HepG2 (cell line): Measurements from ENCODE around the gene PNO1. TPM values are rescaled to one million over a fixed set of nuclear protein-coding genes. Genes with fewer than 3 reads are reported as not detected.
A peak's percentile ranks its signal among the peaks of the same experiment; 100 is the strongest.

Experiments
- ARNT ChIP-seq: fragments of 450-650 bp; IDR thresholded peaks from 2 replicates; pipeline ENCODE4 v1.6.1; 2017
- ASH2L ChIP-seq: fragments of 300-600, 200-600 bp; sonication (generic); IDR thresholded peaks from 2 replicates; pipeline ENCODE4 v1.7.0; 2017; ENCODE audit warnings: low read depth, mild to moderate bottlenecking, moderate library complexity, mixed read lengths, low read length; ENCODE audit not compliant: insufficient read length
- DMTF1 ChIP-seq: sonication (generic); formaldehyde crosslinking; IDR thresholded peaks from 2 replicates; pipeline ENCODE4 v1.4.0; 2020; ENCODE audit warnings: mild to moderate bottlenecking, missing genetic modification reagents
- HIC2 ChIP-seq: sonication (generic); formaldehyde crosslinking; IDR thresholded peaks from 2 replicates; pipeline ENCODE4 v1.9.0; 2022; ENCODE audit warnings: low read depth, missing genetic modification reagents
- NR2F2 ChIP-seq: IDR thresholded peaks from 2 replicates; pipeline ENCODE4 v1.6.1; 2012; ENCODE audit warnings: low read depth, inconsistent platforms, borderline replicate concordance
- PAX8 ChIP-seq: sonication (generic); formaldehyde crosslinking; IDR thresholded peaks from 2 replicates; pipeline ENCODE4 v1.8.0; 2022; ENCODE audit warnings: mild to moderate bottlenecking, missing genetic modification reagents, borderline replicate concordance
- SALL2 ChIP-seq: sonication (generic); formaldehyde crosslinking; IDR thresholded peaks from 2 replicates; pipeline ENCODE4 v1.8.1; 2023; ENCODE audit warnings: mild to moderate bottlenecking, missing genetic modification reagents, inconsistent platforms
- STAG1 ChIP-seq: sonication (generic); formaldehyde crosslinking; IDR thresholded peaks from 2 replicates; pipeline ENCODE4 v1.4.0; 2020; ENCODE audit warnings: missing genetic modification reagents
- ZBTB39 ChIP-seq: sonication (generic); formaldehyde crosslinking; IDR thresholded peaks from 2 replicates; pipeline ENCODE4 v1.5.0; 2020; ENCODE audit warnings: missing genetic modification reagents
- ZGPAT ChIP-seq: IDR thresholded peaks from 2 replicates; pipeline ENCODE4 v1.6.1; 2016; ENCODE audit warnings: mild to moderate bottlenecking
- ZNF274 ChIP-seq: sonication (generic); formaldehyde crosslinking; IDR thresholded peaks from 2 replicates; pipeline ENCODE4 v1.5.1; 2020; ENCODE audit warnings: mild to moderate bottlenecking, missing genetic modification reagents
- ZNF292 ChIP-seq: sonication (generic); formaldehyde crosslinking; IDR thresholded peaks from 2 replicates; pipeline ENCODE4 v1.8.1; 2022; ENCODE audit warnings: mild to moderate bottlenecking, low read depth, missing genetic modification reagents, borderline replicate concordance
- ZNF367 ChIP-seq: sonication (generic); formaldehyde crosslinking; IDR thresholded peaks from 2 replicates; pipeline ENCODE4 v1.4.0; 2020; ENCODE audit warnings: missing genetic modification reagents, borderline replicate concordance
- ZNF770 ChIP-seq: sonication (generic); formaldehyde crosslinking; IDR thresholded peaks from 2 replicates; pipeline ENCODE4 v1.5.0; 2020; ENCODE audit warnings: mild to moderate bottlenecking, missing genetic modification reagents
- ZNF839 ChIP-seq: sonication (generic); formaldehyde crosslinking; IDR thresholded peaks from 2 replicates; pipeline ENCODE4 v1.4.0; 2020; ENCODE audit warnings: missing genetic modification reagents, mild to moderate bottlenecking, borderline replicate concordance
- ZNF891 ChIP-seq: sonication (generic); formaldehyde crosslinking; IDR thresholded peaks from 2 replicates; pipeline ENCODE4 v1.5.0; 2020; ENCODE audit warnings: mild to moderate bottlenecking, missing genetic modification reagents
- polyA plus RNA-seq, 8 experiments: library from polyadenylated mRNA; depleted of rRNA in 3 of 8; stranded (reverse) in 7 of 8; unstranded in 1 of 8; fragments of >200 nt; fragmentation: Illumina TruSeq in 4 of 8; extraction: Trizol in 4 of 8; gene quantifications; 2 replicates each; pipeline versions ENCODE4 v1.2.1 to v1.2.3, GENCODE V29; 2011 to 2016; ENCODE audit warnings: low read depth in 4 of 8, missing spikeins in 1 of 8, mixed read lengths in 1 of 8; ENCODE audit not compliant: insufficient read depth in 1 of 8
- total RNA-seq, 5 experiments: library from RNA; depleted of rRNA; stranded (reverse); fragments of >200 nt; fragmentation: Illumina TruSeq; extraction: Trizol; gene quantifications; 2 replicates each; pipeline ENCODE4 v1.2.3, GENCODE V29; 2016; ENCODE audit warnings: low read depth in 1 of 5

The PNO1 gene
- total and polyA plus RNA-seq, 2 of the 13 experiments (the other 11 are each of a cell fraction or from before 2014, with no cell fraction given), result 12.8 to 48.5 TPM

- no peak for TF ChIP-seq ZBTB39
- TF ChIP-seq ZNF770 (CRISPR knock-in tag), result no peak
- TF ChIP-seq ASH2L, result peak; percentile 37
- no peak for TF ChIP-seq DMTF1 (CRISPR knock-in tag)
- TF ChIP-seq ARNT, result no peak
- TF ChIP-seq STAG1 (CRISPR knock-in tag), result peak; percentile 96
- TF ChIP-seq SALL2 (CRISPR knock-in tag), result no peak
- no peak for TF ChIP-seq HIC2 (CRISPR knock-in tag)
- TF ChIP-seq ZNF839, result no peak
- TF ChIP-seq ZNF367 (CRISPR knock-in tag), result no peak
- TF ChIP-seq ZGPAT (CRISPR knock-in tag), result 0 out of 2 replicates have a peak, but pooled peaks have one; percentile 23
- TF ChIP-seq PAX8, result no peak
- no peak for TF ChIP-seq ZNF292 (CRISPR knock-in tag)
- no peak for TF ChIP-seq ZNF891
- TF ChIP-seq NR2F2, result no peak
- no peak for TF ChIP-seq ZNF274 (CRISPR knock-in tag)
Measured at GRCh38 chr2:68121873-68122679, 35.6 kb upstream of the PNO1 start (continued).
